ENCODE results near the gene LRP5.
"Not testable (repeated sequence)": the region's sequence is repeated elsewhere in the genome, so short reads cannot be mapped to it uniquely, and the experiment has no call there.

LRP5 gene

GRCh38 chr11:68282861-68283230 is 29.5 kb upstream of the LRP5 start:
- no peak for DNase-seq

- not testable (repeated sequence) for DNase-seq
Observed at GRCh38 chr11:68284588-68284987, 27.8 kb upstream of the LRP5 start.

GRCh38 chr11:68287419-68287818 is 25.0 kb upstream of the LRP5 start:
- no peak for DNase-seq

- no peak for DNase-seq
Observed at GRCh38 chr11:68289456-68289855, 22.9 kb upstream of the LRP5 start.

GRCh38 chr11:68293708-68294107 is 18.7 kb upstream of the LRP5 start:
- no peak for DNase-seq

- DNase-seq = no peak
Observed at GRCh38 chr11:68295271-68295670, 17.1 kb upstream of the LRP5 start.

- DNase-seq = no peak
Observed at GRCh38 chr11:68295940-68296339, 16.5 kb upstream of the LRP5 start.

- no peak for DNase-seq
Observed at GRCh38 chr11:68296344-68297051, 15.9 kb upstream of the LRP5 start.

- no peak for DNase-seq
Observed at GRCh38 chr11:68297052-68297378, 15.4 kb upstream of the LRP5 start.

GRCh38 chr11:68297494-68297811 is 14.9 kb upstream of the LRP5 start:
- DNase-seq = no peak

- peak; percentile 71 for DNase-seq
Observed at GRCh38 chr11:68297812-68298658, 14.4 kb upstream of the LRP5 start.

- DNase-seq = no peak
Observed at GRCh38 chr11:68298659-68299516, 13.5 kb upstream of the LRP5 start.

- DNase-seq = not testable (repeated sequence)
Observed at GRCh38 chr11:68299517-68299879, 12.9 kb upstream of the LRP5 start.

GRCh38 chr11:68300076-68300830 is 12.1 kb upstream of the LRP5 start:
- no peak for DNase-seq

- DNase-seq = no peak
Observed at GRCh38 chr11:68302256-68302655, 10.1 kb upstream of the LRP5 start.

GRCh38 chr11:68302670-68303069 is 9.7 kb upstream of the LRP5 start:
- no peak for DNase-seq

GRCh38 chr11:68303083-68303482 is 9.3 kb upstream of the LRP5 start:
- DNase-seq = no peak

- DNase-seq = no peak
Observed at GRCh38 chr11:68303982-68304780, 8.2 kb upstream of the LRP5 start.

GRCh38 chr11:68306636-68307035 is 5.8 kb upstream of the LRP5 start:
- DNase-seq = no peak

- DNase-seq = no peak
Observed at GRCh38 chr11:68308068-68308467, 4.3 kb upstream of the LRP5 start.

- no peak for DNase-seq
Observed at GRCh38 chr11:68309621-68310185, 2.7 kb upstream of the LRP5 start.

Data from stimulated activated CD4-positive, alpha-beta T cell treated with anti-CD3 and anti-CD28 coated beads, Interleukin-4, amount 100 ng/mL, for 24 hours (primary cell).